Inflammatory macrophage treated with lipopolysaccharide for 1 hour (primary cell): ENCODE data around the gene AMER3.

ENCODE experiments used
- DNase-seq, 2 donors: peaks; one replicate each; pipeline ENCODE4 v3.0.0-alpha.2; 2020 to 2022

AMER3 gene

DNA sequence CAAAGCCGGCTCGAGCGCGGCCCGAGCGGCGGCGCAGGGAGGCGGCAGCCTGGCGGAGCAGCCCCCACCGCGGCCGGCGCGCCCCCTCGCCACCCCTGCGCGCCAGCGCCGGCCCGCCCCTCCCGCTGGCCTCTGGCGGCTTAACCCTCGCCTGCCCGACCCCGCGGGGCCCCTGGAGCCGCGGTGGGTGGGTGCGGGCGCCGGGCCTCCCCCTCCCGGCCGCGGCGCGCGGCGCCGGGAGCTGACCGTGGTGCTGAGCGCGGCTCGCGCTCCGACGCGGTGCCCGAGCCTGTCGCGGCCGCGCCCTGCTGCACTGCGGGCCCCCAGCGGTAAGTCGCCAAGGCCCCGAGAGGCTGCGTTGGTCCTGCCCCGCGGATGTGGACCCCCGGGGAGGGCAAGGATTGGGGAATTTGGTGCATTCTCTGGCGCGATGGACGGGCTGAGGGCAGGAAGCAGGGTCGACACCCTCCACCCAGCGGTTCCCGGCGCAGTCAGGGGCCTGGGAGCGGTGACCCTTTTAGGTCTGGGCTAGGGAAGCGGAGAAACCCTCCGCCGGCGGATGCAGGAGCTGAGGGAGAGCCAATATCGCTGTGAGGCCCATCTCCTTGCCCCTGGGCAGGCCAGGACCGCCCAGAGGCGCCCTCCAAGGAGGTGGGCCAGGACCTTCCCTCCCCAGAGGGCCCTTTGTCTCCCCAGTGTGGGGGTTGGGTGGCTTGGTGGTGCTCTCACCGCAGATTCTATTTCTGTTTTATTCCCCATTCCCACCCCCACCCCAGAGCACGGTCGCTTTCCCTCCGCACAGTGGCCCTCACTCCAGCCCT, 923 bp downstream of the AMER3 start:
- DNase-seq = no peak

- DNase-seq = no peak
Observed at GRCh38 chr2:130756874-130757668, 1.7 kb downstream of the AMER3 start.

- DNase-seq = no peak
Observed at GRCh38 chr2:130759906-130760753, 4.8 kb downstream of the AMER3 start.

DNA sequence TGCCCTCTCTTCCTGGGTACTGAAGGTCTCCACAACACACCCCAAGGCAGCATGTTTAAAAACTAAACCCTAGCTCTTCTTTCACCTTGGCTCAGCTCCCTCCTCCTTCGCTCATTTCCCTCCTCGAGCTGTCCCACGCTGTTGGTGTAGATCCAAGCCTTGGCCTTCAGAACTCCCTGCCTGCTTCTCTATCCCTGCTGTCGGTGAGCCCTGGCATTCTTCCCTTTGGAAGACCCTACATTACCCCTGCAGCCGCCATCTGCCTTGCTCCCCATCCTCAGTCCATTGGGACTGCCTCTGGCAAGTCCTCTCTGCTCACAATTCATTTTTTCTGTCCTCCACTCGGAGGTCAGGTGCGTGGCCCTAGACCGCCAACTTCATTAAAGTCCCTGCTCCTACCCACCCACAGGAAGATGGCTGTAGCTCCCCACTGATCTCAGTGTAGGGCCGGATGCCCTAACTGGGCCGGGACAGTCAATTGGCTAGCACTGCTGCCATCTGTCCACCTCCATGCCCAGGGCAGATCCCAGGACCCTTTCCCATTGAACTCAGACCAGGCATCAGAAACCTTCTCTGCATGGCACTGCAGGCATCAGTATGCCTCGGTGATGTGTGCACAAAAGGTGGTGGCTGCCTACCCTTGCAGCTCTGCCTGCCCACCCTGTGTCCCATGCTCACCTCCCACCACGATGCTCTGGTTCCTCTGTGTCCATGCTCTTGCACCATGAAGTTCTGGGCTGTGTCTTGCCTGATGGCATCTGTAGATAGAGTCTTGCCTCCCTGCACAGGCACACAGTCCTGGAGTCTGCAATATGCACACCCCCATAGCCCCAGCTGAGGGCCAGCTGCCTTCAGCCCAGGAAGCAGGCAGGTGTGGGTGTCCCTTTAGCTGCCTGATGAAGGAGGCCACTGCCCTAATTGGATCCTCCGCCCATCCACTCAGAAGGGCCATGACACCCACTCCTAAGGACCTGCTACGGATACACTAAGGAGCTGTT, 5.7 kb downstream of the AMER3 start:
- DNase-seq = no peak

GRCh38 chr2:130762031-130762909, 6.9 kb downstream of the AMER3 start:
- no peak for DNase-seq

DNA sequence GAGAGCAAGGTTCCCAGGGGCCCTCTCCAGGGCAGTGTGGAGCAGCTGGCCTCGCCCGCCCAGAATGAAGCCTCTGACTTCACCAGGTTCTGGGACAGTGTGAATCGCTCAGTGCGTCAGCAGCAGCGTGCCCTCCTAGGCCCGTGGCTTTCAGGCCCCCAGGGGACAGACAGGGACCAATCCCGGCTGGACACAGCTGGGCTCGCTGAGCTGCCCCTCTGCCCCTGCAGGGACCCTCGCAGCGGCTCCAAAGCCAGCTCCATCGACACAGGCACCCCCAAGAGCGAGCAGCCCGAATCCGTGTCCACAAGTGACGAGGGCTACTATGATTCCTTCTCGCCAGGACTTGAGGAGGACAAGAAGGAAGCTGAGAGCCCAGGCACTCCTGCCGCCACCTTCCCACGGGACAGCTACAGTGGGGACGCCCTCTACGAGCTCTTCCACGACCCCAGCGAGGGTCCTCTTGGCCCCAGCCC, 7.6 kb downstream of the AMER3 start:
- DNase-seq = no peak

- DNase-seq = no peak
Observed at GRCh38 chr2:130763405-130763804, 8.1 kb downstream of the AMER3 start.

DNA sequence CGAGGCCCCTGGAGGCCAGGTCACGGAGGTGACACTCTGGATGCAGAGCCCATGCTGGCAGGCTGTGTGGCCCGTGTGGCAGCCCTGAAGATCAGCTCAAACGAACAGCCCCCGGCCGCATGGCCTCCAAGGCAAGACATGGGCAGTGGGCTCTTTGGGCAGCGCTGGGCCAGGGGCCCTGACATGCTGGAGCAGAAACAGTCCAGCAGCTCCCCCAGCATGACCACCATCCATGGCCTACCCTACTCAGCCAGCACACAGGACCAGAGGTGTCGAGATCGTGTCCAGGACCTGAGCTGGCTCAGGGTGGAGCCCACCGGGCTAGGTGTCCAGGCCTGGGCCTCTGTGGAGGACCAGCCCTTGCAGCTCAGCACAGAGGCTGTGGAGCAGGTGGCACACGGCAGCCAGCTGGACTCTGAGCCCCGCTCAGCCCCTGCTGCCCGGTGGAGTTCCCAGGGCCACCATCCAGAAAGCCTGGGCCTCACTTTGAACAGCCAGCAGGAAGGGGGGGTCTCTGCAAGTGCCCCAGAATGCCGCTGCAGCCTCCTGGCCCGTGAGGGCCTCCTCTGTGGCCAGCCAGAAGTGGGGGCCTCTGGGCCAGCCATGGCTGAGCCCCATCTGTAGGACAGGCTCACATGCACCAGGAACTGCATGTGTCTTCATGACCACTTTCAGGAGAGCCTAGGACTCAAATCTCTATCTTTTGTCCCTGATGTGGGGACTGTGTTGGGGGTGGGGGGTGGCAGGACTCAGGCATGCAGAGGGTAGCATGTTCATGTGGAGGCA, 8.9 kb downstream of the AMER3 start:
- DNase-seq = no peak

- no peak for DNase-seq
Observed at GRCh38 chr2:130764821-130765115, 9.4 kb downstream of the AMER3 start.

DNA sequence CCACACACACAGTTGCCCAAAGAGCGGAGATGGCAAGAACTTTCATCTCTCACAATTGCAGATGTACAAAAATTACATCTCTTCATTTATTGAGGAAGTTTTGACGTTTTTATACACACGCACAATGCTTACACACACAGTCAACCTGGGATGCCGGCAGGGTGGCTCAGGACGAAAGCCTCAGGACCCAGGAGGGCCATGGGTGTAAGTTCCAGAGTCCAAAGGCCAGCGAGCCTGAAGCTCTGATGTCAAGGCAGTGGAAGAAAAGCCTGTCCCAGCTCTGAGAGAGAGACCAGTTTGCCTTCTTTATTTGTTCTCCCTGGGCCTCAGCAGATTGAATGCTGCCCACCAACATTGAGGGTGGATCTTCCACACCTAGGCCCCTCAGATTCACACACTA, 10.1 kb downstream of the AMER3 start:
- no peak for DNase-seq

DNA sequence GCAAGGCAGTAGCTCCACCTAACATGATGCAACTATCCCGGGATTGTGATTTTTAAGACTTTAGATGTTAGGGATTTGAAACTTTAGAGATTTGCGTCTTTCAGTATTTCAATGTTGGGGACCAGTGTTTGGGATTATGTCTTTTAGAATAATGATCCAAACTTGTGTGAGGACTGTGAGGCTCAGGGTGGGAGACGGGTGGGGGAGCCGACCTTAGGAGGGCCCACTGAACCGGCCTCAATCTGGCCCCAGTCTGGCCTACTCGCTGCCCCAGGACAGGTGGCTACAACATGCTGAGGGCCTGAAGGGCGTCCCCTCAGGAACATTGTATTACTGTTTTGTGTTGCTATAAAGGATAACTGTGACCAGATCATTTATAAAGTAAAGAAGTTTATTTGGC, 10.7 kb downstream of the AMER3 start:
- DNase-seq = no peak

DNA sequence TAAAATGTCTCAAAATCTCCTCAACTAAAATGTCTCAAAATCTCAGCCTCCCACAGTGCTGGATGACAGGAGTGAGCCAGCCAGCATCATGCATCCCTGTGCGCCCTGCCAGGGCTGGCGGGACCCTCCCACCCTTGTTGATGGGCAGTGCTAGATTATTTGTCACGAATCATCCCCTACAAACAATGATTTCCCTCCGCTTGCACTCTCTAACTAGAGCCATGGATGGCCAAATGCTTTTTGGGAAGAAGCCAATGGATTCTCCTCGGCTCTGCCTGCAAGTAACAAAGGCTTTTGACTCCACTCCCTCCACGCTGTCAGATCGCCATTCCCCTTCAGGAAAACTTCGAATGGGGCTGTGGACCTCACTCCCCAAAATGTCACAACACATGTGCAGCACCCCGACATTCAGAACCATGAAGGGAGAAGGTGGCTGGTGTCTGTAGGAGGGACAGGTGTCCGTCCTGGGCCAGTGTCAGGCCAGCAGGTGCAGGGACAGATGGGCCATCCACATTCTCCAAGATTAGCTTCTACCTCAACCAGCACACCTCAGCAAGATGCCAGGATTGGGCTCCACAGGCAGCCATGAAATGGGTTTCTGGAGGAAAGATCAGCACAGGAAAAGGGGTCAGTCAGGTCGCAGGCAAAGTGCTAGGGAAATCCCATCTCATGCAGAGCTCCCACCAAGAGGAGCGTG, 11.5 kb downstream of the AMER3 start:
- no peak for DNase-seq

DNA sequence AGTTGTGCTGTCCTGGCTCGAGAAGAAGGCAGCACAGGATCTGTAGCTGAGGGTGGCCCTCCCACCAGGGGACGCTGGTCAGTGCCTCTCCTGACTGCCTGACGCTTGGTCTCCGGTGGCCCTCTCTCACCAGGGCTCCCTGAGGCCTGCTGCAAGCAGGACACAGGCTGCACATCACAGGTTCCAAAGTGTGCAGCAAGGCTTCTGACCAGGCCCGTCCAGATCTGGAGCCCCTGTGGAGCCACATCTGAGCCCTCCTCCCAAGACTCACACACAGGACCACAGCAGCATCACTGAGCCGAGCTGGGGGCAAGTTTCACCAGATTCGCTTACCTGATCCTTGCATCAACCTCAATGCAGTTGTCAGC, 12.1 kb downstream of the AMER3 start:
- no peak for DNase-seq

DNA sequence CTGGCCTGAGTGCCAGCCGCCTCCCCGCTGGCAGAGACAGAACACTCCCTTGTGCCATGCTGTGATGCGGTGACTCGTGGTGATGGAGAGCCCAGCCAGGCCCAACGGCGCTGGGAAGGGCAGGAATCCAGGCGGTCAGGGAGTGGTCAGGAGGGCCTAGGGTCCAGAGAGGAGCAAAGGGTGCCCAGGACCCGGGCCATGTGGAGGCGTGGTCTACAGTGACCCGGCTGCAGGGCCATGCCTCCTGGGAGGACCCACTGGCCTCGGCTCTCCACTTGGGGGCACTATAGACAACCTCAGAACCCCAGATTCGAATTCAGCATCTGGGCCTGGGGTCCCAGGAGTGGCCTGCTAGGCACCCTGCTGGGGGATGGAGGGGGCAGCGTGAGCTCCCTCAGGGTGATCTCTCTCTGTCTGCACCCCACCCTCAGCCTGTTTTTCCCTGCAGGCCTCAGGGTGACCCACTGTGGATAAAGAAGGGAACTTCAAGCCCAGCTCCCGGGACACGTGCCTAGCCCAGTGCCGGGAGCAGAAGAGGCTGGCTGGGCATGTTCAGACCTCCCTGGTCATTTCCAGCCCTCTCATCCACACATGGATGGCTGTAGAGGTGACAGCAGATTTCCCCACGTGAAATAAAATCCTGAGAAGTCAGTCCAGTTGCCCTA, 13.0 kb downstream of the AMER3 start:
- DNase-seq = no peak

- DNase-seq = no peak
Observed at GRCh38 chr2:130769343-130769907, 14.1 kb downstream of the AMER3 start.

- DNase-seq = no peak
Observed at GRCh38 chr2:130776550-130776949, 21.2 kb downstream of the AMER3 start.

GRCh38 chr2:130778781-130779180, 23.4 kb downstream of the AMER3 start:
- no peak for DNase-seq

- no peak for DNase-seq
Observed at GRCh38 chr2:130785466-130786055, 30.2 kb downstream of the AMER3 start.
